ENCODE measurements around the gene MTARC1.

DNA sequence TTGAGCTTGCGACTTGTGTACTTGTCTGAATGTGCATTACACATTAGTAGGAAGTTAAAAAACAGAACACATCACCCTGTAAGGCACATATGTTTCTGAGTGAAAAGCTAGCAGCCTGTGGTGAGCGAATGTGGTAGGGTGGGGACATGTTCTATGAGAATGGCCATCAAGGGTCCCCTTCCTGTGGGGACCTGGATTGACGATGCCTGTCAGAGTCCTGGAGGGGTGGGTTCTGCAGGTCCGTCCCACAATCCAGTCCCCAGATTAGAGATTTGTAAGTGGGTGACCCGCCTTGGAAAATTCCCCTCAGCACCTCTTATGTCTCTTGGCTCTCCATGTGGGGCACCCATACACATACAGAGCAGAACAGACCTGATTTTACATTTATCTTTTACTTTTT lies 40.0 kb downstream of the MTARC1 start:
- TF ChIP-seq, protein P1, sequence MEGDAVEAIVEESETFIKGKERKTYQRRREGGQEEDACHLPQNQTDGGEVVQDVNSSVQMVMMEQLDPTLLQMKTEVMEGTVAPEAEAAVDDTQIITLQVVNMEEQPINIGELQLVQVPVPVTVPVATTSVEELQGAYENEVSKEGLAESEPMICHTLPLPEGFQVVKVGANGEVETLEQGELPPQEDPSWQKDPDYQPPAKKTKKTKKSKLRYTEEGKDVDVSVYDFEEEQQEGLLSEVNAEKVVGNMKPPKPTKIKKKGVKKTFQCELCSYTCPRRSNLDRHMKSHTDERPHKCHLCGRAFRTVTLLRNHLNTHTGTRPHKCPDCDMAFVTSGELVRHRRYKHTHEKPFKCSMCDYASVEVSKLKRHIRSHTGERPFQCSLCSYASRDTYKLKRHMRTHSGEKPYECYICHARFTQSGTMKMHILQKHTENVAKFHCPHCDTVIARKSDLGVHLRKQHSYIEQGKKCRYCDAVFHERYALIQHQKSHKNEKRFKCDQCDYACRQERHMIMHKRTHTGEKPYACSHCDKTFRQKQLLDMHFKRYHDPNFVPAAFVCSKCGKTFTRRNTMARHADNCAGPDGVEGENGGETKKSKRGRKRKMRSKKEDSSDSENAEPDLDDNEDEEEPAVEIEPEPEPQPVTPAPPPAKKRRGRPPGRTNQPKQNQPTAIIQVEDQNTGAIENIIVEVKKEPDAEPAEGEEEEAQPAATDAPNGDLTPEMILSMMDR (IDR thresholded peaks at IDR 0.05 in 2 of 3, conservative IDR thresholded peaks at IDR 0.05 in 1 of 3; ENCODE audit: control insufficient read depth in 2 of 3, extremely low read depth in 1 of 3, insufficient read depth in 1 of 3, low read depth in 3 of 3, low read length in 3 of 3) = no peak
- no peak for TF ChIP-seq EP300 (IDR thresholded peaks at IDR 0.05; ENCODE audit: borderline replicate concordance in 1 of 2, control insufficient read depth in 1 of 2, low read depth in 2 of 2, low read length in 2 of 2)
- TF ChIP-seq, protein P2, sequence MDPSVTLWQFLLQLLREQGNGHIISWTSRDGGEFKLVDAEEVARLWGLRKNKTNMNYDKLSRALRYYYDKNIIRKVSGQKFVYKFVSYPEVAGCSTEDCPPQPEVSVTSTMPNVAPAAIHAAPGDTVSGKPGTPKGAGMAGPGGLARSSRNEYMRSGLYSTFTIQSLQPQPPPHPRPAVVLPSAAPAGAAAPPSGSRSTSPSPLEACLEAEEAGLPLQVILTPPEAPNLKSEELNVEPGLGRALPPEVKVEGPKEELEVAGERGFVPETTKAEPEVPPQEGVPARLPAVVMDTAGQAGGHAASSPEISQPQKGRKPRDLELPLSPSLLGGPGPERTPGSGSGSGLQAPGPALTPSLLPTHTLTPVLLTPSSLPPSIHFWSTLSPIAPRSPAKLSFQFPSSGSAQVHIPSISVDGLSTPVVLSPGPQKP (IDR thresholded peaks at IDR 0.05; ENCODE audit: low read depth, low read length) = no peak

All from GM12878 (cell line).